ENCODE measurements around the gene VWA7. TPM values are rescaled to one million over a fixed set of nuclear protein-coding genes. Genes with fewer than 3 reads are reported as not detected.

Gene VWA7
- total and polyA plus RNA-seq, 4 donors = 0.23 to 1.3 (median 0.58) TPM; not detected in 1

- H3K4me3 ChIP-seq (ENCODE audit: low read length in 2 of 2) = no peak overlapping the region
- no peak for DNase-seq
- no peak overlapping the region for H3K27ac ChIP-seq (ENCODE audit: low read depth in 1 of 2, low read length in 2 of 2)
- no peaks in the 10 kb centered on the region for H3K4me1 ChIP-seq (ENCODE audit: control insufficient read depth in 1 of 2, insufficient read depth in 2 of 2, low read length in 2 of 2)
- no peak for ATAC-seq (ENCODE audit: low FRiP score)
- H3K27me3 ChIP-seq (ENCODE audit: control insufficient read depth in 1 of 2, insufficient read depth in 2 of 2, low read length in 1 of 2) = no peaks in the 10 kb centered on the region
- 90% methylated on average over 32 of the region's 32 CpGs for WGBS, 2 donors
- H3K9me3 ChIP-seq (ENCODE audit: control insufficient read depth, low read length) = no peaks in the 10 kb centered on the region
- H3K36me3 ChIP-seq (ENCODE audit: control insufficient read depth in 1 of 2, insufficient read depth in 2 of 2, low read length in 1 of 2) = peaks cover 0 to 1% of the 10 kb centered on the region in 2 donors
- intact Hi-C loops (cut with DNase I) = no loop called here
Measured at GRCh38 chr6:31775633-31776484, 1.3 kb downstream of the VWA7 start.

DNA sequence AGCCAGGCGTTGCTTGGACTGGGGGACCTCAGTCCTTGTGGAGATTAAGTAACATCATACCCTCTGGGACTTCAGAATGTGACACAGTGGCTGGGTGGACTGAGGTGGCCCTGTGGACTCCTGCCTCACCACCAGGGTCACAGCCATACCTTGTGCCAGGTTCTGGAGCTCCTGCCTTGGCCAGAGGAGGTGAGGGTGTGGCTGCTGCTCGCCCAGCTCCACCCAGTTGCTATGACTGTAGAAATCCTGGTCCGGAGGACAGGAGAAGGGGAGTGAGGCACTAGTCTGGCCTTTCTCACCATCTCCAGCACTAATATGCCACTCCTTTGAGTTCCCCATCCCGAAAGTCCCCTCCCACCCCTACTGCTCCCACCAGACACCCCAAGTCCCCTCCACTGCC lies 1.9 kb downstream of the VWA7 start:
- no peaks in the 10 kb centered on the region for H3K27me3 ChIP-seq (ENCODE audit: control insufficient read depth in 1 of 2, insufficient read depth in 2 of 2, low read length in 1 of 2)
- H3K36me3 ChIP-seq (ENCODE audit: control insufficient read depth in 1 of 2, insufficient read depth in 2 of 2, low read length in 1 of 2) = no peaks in the 10 kb centered on the region
- H3K4me3 ChIP-seq (ENCODE audit: low read length in 2 of 2) = no peak overlapping the region
- no peak for ATAC-seq (ENCODE audit: low FRiP score)
- intact Hi-C loops (cut with DNase I) = no loop called here
- no peak overlapping the region for H3K27ac ChIP-seq (ENCODE audit: low read depth in 1 of 2, low read length in 2 of 2)
- no peaks in the 10 kb centered on the region for H3K9me3 ChIP-seq (ENCODE audit: control insufficient read depth, low read length)
- WGBS, 2 donors = 88 to 90% methylated on average over 4 of the region's 4 CpGs
- DNase-seq = no peak
- H3K4me1 ChIP-seq (ENCODE audit: control insufficient read depth in 1 of 2, insufficient read depth in 2 of 2, low read length in 2 of 2) = no peaks in the 10 kb centered on the region

GRCh38 chr6:31771992-31772358 lies 5.2 kb downstream of the VWA7 start:
- no peak for DNase-seq
- Histone ChIP-seq H3K27me3 (ENCODE audit: control insufficient read depth in 1 of 2, insufficient read depth in 2 of 2, low read length in 1 of 2) (no peaks in the 10 kb centered on the region), H3K27ac (ENCODE audit: low read depth in 1 of 2, low read length in 2 of 2) (no peak overlapping the region), H3K4me1 (ENCODE audit: control insufficient read depth in 1 of 2, insufficient read depth in 2 of 2, low read length in 2 of 2) (no peaks in the 10 kb centered on the region), H3K36me3 (ENCODE audit: control insufficient read depth in 1 of 2, insufficient read depth in 2 of 2, low read length in 1 of 2) (no peaks in the 10 kb centered on the region), H3K4me3 (ENCODE audit: low read length in 2 of 2) (no peak overlapping the region), H3K9me3 (ENCODE audit: control insufficient read depth, low read length) (no peaks in the 10 kb centered on the region)
- intact Hi-C loops (cut with DNase I) = loop anchor here in 1 of 2 donors (5.0 kb wide), 1 partner anchor 90 kb away; the partner anchor contains the start of gene LY6G5C
- ATAC-seq (ENCODE audit: low FRiP score) = no peak
- WGBS, 2 donors = 40 to 52% methylated on average over 4 of the region's 4 CpGs

GRCh38 chr6:31770860-31771259 lies 6.3 kb downstream of the VWA7 start:
- no peak for DNase-seq
- WGBS, 2 donors = 84 to 94% methylated on average over 2 of the region's 2 CpGs
- intact Hi-C loops (cut with DNase I) = loop anchor here in 1 of 2 donors (5.0 kb wide), 1 partner anchor 89 kb away; the partner anchor contains the start of gene LY6G5C
- H3K9me3 ChIP-seq (ENCODE audit: control insufficient read depth, low read length) = no peaks in the 10 kb centered on the region
- no peaks in the 10 kb centered on the region for H3K4me1 ChIP-seq (ENCODE audit: control insufficient read depth in 1 of 2, insufficient read depth in 2 of 2, low read length in 2 of 2)
- no peak for ATAC-seq (ENCODE audit: low FRiP score)
- H3K36me3 ChIP-seq (ENCODE audit: control insufficient read depth in 1 of 2, insufficient read depth in 2 of 2, low read length in 1 of 2) = no peaks in the 10 kb centered on the region
- H3K27ac ChIP-seq (ENCODE audit: low read depth in 1 of 2, low read length in 2 of 2) = no peak overlapping the region
- H3K4me3 ChIP-seq (ENCODE audit: low read length in 2 of 2) = no peak overlapping the region
- H3K27me3 ChIP-seq (ENCODE audit: control insufficient read depth in 1 of 2, insufficient read depth in 2 of 2, low read length in 1 of 2) = no peaks in the 10 kb centered on the region

DNA sequence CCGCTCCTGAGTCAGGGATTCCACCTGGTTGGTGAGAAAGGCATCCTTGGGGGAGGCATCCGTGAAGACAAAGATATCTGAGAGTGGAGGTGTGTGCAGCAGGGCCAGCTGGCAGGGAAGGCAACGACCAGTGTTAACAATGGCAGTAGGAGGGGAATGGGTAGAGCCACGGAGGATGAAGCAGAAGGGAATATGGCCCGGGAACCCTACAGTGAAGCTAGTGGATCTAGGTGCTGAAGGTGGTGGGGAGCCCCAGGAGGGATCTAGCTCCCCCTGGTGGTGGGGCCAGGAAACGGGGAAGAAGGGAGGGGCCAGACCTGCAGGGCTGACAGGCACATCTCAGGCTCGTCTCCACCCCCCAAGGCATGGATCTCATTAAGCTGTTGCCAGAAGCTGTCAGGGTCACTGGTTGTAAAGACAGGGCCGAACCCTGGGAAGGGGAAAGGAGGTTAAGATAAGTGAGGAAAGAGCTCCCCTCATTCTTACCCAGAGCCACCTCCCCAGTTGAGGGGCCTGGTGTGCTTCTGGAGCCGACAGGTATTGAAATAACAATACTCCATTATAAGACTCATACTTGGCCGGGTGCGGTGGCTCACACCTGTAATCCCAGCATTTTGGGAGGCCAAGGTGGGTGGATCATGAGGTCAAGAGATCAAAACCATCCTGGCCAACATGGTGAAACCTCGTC lies 7.3 kb downstream of the VWA7 start:
- no peaks in the 10 kb centered on the region for H3K9me3 ChIP-seq (ENCODE audit: control insufficient read depth, low read length)
- no peaks in the 10 kb centered on the region for H3K27me3 ChIP-seq (ENCODE audit: control insufficient read depth in 1 of 2, insufficient read depth in 2 of 2, low read length in 1 of 2)
- H3K4me1 ChIP-seq (ENCODE audit: control insufficient read depth in 1 of 2, insufficient read depth in 2 of 2, low read length in 2 of 2) = no peaks in the 10 kb centered on the region
- no peak overlapping the region for H3K27ac ChIP-seq (ENCODE audit: low read depth in 1 of 2, low read length in 2 of 2)
- DNase-seq (peak; percentile 79 to 85), ATAC-seq (ENCODE audit: low FRiP score) (no peak)
- no peaks in the 10 kb centered on the region for H3K36me3 ChIP-seq (ENCODE audit: control insufficient read depth in 1 of 2, insufficient read depth in 2 of 2, low read length in 1 of 2)
- intact Hi-C loops (cut with DNase I) = loop anchor here in 1 of 2 donors (5.0 kb wide), 1 partner anchor 88 kb away; the partner anchor contains the start of gene LY6G5C
- WGBS, 2 donors = 62 to 71% methylated on average over 12 of the region's 12 CpGs
- H3K4me3 ChIP-seq (ENCODE audit: low read length in 2 of 2) = no peak overlapping the region

DNA sequence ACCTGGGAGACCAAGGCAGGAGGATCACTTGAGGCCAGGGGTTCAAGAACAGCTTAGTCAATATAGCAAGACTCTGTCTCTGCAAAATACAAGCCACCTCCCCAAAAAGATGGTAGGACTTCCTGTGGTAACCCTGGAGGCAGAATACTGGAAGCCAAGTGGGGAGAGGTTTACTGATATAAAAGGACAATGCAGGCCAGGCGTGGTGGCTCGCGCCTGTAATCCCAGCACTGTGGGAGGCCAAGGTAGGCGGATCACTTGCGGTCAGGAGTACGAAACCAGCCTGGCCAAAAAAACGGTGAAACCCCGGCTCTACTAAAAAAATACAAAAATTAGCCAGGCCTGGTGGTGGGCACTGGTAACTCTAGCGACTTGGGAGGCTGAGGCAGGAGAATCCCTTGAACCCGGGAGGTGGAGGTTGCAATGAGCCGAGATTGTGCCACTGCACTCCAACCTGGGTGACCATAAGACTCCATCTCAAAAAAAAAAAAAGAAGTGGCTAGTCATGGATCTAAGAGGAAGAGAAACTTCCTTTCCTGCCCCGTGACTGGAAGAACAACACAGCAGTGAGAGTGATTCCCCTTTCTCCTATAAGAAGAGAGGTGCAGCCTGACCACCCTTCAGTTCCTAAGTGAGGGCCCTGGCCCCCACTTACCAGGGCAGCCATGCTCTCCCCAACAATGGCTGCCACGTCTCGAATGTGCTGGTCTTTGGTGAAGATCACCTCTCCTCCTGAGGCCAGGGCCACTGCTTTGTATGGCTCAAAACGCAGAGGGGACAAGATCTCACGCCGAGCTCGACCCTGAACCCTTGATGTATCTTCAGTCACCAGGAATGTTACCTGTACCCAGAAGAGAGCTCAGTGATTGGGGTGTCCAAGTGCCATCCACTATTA lies 8.5 kb downstream of the VWA7 start:
- 89 to 92% methylated on average over 18 of the region's 18 CpGs for WGBS, 2 donors
- no peak for DNase-seq
- Histone ChIP-seq H3K9me3 (ENCODE audit: control insufficient read depth, low read length) (no peaks in the 10 kb centered on the region), H3K27me3 (ENCODE audit: control insufficient read depth in 1 of 2, insufficient read depth in 2 of 2, low read length in 1 of 2) (no peaks in the 10 kb centered on the region), H3K36me3 (ENCODE audit: control insufficient read depth in 1 of 2, insufficient read depth in 2 of 2, low read length in 1 of 2) (no peaks in the 10 kb centered on the region), H3K27ac (ENCODE audit: low read depth in 1 of 2, low read length in 2 of 2) (no peak overlapping the region), H3K4me1 (ENCODE audit: control insufficient read depth in 1 of 2, insufficient read depth in 2 of 2, low read length in 2 of 2) (no peaks in the 10 kb centered on the region), H3K4me3 (ENCODE audit: low read length in 2 of 2) (no peak overlapping the region)
- intact Hi-C loops (cut with DNase I) = no loop called here
- no peak for ATAC-seq (ENCODE audit: low FRiP score)

GRCh38 chr6:31767096-31767645 lies 10.0 kb downstream of the VWA7 start:
- intact Hi-C loops (cut with DNase I) = no loop called here
- Histone ChIP-seq H3K27ac (ENCODE audit: low read depth in 1 of 2, low read length in 2 of 2) (no peak overlapping the region), H3K4me1 (ENCODE audit: control insufficient read depth in 1 of 2, insufficient read depth in 2 of 2, low read length in 2 of 2) (no peaks in the 10 kb centered on the region), H3K36me3 (ENCODE audit: control insufficient read depth in 1 of 2, insufficient read depth in 2 of 2, low read length in 1 of 2) (no peaks in the 10 kb centered on the region), H3K4me3 (ENCODE audit: low read length in 2 of 2) (no peak overlapping the region), H3K27me3 (ENCODE audit: control insufficient read depth in 1 of 2, insufficient read depth in 2 of 2, low read length in 1 of 2) (no peaks in the 10 kb centered on the region), H3K9me3 (ENCODE audit: control insufficient read depth, low read length) (no peaks in the 10 kb centered on the region)
- no peak for DNase-seq
- no peak for ATAC-seq (ENCODE audit: low FRiP score)
- WGBS, 2 donors = 82 to 84% methylated on average over 6 of the region's 6 CpGs
